Measurements from ENCODE around the gene AGPS. TPM values are rescaled to one million over a fixed set of nuclear protein-coding genes. Genes with fewer than 3 reads are reported as not detected.
"Not testable (repeated sequence)": the region's sequence is repeated elsewhere in the genome, so short reads cannot be mapped to it uniquely, and the experiment has no call there.

Gene AGPS
- total and polyA plus RNA-seq, 2 of the 13 experiments (the other 11 are each of a cell fraction or from before 2014, with no cell fraction given) = 39.4 to 99.0 TPM

DNA sequence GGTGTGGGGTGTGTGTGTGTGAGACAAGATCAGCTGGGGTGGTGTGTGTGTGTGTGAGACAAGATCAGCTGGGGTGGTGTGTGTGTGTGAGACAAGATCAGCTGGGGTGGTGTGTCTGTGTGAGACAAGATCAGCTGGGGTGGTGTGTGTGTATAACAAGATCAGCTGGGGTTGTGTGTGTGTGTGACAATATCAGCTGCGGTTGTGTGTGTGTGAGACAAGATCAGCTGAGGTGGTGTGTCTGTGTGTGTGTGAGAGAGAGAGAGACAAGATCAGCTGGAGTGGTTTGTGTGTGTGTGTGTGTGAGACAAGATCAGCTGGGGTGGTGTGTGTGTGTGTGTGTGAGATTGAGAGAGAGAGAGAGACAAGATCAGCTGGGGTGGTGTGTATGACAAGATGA is 41.9 kb upstream of the AGPS start:
- H3K4me2 ChIP-seq (ENCODE audit: low read depth, low read length); BruUV-seq (replicated peaks): not testable (repeated sequence)
- POLR2A ChIA-PET = interaction anchor here (1.1 kb wide), 1 partner anchor 42 kb away, joined by 5 read pairs; the partner anchor contains the start of gene AGPS

More for the DNA sequence above, 41.9 kb upstream of the AGPS start:
- H3K4me3 ChIP-seq (replicated peaks in 1 of 3; ENCODE audit: insufficient read depth in 1 of 3, low read depth in 2 of 3, low read length in 3 of 3); DNase-seq (ENCODE audit: low spot score); in situ Hi-C loops (cut with HindIII; ENCODE audit: extremely low pct_ligation_motif_present, low pct_unique_long_range_greater_than_20kb); H3K9me3 ChIP-seq (ENCODE audit: low read length); H4K20me1 ChIP-seq (ENCODE audit: insufficient read depth, low read length); H3K36me3 ChIP-seq (replicated peaks in 1 of 2; ENCODE audit: control insufficient read depth in 1 of 2, insufficient read depth in 2 of 2, low read length in 2 of 2); H3K27me3 ChIP-seq (ENCODE audit: control insufficient read depth in 1 of 2, insufficient read depth in 2 of 2, low read length in 2 of 2); H3K27ac ChIP-seq (ENCODE audit: extremely low read length, insufficient read depth, low read length); CTCF ChIA-PET (ENCODE audit: low intra/inter-chr PET ratio, low total read pairs); ATAC-seq; FAIRE-seq; H2AFZ ChIP-seq (ENCODE audit: low read length); H3K79me2 ChIP-seq (ENCODE audit: insufficient read depth, low read length); intact Hi-C loops (cut with micrococcal nuclease; ENCODE audit: unreplicated experiment); H3K9ac ChIP-seq (ENCODE audit: insufficient read depth, low read depth, low read length): not testable (repeated sequence)
- WGBS (ENCODE audit: low lambda C conversion rate) = 93% methylated on average over 1 of the region's 1 CpG
- TF ChIP-seq, protein P1, sequence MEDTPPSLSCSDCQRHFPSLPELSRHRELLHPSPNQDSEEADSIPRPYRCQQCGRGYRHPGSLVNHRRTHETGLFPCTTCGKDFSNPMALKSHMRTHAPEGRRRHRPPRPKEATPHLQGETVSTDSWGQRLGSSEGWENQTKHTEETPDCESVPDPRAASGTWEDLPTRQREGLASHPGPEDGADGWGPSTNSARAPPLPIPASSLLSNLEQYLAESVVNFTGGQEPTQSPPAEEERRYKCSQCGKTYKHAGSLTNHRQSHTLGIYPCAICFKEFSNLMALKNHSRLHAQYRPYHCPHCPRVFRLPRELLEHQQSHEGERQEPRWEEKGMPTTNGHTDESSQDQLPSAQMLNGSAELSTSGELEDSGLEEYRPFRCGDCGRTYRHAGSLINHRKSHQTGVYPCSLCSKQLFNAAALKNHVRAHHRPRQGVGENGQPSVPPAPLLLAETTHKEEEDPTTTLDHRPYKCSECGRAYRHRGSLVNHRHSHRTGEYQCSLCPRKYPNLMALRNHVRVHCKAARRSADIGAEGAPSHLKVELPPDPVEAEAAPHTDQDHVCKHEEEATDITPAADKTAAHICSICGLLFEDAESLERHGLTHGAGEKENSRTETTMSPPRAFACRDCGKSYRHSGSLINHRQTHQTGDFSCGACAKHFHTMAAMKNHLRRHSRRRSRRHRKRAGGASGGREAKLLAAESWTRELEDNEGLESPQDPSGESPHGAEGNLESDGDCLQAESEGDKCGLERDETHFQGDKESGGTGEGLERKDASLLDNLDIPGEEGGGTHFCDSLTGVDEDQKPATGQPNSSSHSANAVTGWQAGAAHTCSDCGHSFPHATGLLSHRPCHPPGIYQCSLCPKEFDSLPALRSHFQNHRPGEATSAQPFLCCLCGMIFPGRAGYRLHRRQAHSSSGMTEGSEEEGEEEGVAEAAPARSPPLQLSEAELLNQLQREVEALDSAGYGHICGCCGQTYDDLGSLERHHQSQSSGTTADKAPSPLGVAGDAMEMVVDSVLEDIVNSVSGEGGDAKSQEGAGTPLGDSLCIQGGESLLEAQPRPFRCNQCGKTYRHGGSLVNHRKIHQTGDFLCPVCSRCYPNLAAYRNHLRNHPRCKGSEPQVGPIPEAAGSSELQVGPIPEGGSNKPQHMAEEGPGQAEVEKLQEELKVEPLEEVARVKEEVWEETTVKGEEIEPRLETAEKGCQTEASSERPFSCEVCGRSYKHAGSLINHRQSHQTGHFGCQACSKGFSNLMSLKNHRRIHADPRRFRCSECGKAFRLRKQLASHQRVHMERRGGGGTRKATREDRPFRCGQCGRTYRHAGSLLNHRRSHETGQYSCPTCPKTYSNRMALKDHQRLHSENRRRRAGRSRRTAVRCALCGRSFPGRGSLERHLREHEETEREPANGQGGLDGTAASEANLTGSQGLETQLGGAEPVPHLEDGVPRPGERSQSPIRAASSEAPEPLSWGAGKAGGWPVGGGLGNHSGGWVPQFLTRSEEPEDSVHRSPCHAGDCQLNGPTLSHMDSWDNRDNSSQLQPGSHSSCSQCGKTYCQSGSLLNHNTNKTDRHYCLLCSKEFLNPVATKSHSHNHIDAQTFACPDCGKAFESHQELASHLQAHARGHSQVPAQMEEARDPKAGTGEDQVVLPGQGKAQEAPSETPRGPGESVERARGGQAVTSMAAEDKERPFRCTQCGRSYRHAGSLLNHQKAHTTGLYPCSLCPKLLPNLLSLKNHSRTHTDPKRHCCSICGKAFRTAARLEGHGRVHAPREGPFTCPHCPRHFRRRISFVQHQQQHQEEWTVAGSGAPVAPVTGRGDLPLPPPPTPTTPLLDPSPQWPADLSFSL (CRISPR knock-in tag; IDR thresholded peaks at IDR 0.05) = peak; percentile 88
- peaks cover 75% of the 10 kb centered on the region for H3K4me1 ChIP-seq (ENCODE audit: insufficient read depth, low read length)
